SIG-M5 (cell line): ENCODE results near the gene TMEM234.

Experiments used
- DNase-seq: peaks from one replicate; lab custom pipeline; 2025; lab: John Stamatoyannopoulos, UW

TMEM234 gene

DNA sequence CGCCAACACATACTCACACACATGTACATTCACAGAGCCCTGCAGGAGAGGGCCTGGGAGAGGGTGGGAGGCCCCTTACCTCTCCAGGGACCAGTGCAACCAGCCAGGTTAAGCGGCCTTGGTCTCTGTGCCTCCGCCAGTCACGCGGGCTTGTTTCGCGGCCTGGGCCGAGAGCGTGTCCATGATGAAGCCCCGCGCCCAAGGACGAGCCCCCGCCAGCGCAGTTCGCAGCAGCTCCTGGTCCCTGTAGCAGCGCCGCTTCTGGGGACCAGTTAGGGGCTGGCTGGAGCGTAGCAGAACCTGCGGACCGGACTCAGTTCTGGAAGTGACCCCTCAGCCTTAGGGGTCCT, 17.6 kb upstream of the TMEM234 start:
- DNase-seq = no peak

DNA sequence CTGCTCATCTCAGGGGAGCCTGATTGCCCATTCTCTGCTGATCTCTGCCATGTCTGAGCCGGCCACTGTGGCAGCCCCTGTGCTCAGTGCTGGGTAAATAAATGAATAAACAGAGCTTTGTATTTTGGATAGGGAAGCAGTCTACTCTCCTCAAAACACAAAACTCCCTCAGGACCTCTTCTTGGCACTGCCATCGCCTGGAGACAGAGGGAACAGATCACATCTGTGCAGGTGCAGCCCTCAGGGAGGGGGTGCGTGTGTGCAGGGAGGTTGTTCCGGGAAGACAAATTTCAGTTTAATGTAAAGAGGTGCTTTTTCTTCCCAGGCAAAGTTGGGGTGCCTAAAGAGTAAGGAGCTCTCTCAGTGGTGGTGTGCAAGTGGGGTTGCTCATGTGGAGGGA, 17.2 kb upstream of the TMEM234 start:
- DNase-seq = no peak

DNA sequence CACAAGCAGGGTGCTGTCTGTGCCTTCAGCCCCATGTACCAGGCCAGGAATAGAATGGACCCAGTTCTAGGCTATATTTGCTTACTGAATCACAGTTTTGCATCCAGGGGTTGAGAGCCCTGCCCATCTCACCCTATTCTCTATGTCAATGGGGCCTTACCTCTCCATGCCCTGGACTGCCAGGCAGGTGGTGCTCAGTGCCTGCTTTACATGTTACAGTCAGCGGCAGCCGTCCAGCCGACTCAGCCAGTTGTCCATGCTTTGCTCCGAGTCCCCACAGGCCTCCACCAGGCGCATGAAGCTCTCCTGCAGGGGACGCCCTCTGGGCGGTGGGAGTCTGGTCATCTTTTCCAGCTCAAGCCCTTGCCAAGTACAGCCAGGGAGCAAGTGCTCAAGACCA, 12.6 kb upstream of the TMEM234 start:
- no peak for DNase-seq

DNA sequence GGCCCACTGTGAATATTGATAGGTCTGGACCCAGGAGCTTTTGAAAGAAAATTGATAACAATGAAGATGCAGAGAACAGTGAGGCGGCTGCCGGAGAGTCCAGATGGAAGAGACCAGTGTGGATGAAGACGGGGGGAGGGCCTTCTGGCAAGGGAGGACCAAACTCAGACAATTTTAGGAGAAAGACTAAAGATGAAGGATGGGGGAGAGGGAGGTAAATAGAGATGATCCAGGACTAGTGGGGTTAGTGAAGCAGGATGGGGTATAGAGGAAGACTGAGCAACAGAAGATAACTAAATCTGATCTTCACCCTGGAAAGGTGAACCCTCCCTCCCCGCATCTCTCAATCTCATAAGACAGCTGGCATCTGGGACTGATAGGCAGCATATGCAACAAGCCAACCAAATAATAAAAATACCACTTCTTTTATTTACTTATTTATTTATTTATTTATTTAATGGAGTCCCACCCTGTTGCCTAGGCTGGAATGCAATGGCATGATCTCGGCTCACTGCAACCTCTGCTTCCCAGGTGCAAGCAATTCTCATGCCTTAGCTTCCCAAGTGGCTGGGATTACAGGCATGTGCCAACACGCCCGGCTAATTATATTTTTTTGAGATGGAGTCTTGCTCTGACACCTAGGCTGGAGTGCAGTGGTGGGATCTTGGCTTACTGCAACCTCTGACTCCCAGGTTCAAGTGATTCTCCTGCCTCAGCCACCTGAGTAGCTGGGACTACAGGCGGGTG, 10.6 kb upstream of the TMEM234 start:
- DNase-seq = no peak

DNA sequence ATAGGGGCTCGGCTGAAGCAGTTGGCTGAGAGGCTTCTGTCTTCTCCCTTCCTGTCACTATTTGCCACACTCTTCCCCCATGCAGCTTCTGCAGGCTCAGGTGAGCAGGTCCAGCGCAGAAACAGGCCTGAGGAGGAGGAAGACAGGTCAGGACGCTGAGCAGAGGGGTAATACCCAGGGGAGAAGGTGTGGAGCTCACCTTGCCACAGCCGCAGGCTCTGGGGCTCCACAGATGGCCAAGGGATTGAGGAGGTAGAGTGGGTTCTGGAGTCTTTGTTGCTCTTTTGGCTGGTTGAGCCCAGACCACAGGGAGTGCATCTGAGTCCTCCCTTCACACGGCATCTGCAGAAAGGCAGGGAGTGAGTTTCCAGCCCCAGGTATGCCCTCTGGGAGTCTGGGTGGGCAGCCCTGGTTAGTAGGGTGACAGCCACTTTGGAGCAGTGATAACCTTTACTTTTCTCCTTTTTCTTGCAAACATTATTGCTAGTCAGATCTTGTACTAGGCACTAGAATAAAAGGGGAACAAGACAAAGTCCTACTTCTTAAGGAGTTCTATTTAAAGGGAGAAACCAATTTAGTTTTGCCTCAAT, 9.8 kb upstream of the TMEM234 start:
- DNase-seq = no peak

DNA sequence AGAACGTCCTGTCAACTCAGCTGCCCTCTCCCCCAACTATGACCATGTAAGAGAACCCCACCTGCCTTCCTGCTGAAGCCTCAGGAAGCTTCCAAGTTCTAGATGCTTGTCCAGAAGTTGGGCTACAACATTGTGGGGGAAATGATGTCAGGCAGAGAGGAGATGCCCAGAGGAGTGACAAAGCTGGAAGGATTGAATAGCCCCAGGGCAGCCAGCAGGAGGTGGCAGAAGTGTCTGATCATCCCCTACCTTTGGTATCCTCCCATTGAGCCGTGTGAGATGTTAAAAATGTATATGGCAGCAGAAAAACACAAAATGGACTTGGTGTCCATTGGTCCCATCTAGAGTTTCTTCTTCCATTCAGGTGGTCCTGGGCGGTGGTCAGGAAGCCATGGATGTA, 6.6 kb upstream of the TMEM234 start:
- no peak for DNase-seq

DNA sequence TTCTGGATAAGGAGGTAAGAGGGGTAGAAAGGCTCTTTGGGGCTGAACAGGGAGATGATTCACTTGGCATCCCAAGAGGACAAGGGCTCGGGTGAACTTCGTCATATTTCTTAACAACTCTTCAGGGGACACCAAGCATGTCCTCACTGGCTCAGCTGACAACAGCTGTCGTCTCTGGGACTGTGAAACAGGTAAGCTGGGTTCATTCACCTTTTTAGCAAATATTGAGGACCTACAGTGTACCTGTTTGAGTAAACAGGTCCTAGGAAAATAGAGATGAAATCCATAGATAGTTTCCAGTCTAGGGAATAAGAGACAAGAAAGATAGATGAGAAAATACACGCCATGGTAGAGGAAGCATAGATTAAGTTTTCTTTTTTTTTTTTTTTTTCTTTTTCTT, 2.1 kb upstream of the TMEM234 start:
- no peak for DNase-seq

DNA sequence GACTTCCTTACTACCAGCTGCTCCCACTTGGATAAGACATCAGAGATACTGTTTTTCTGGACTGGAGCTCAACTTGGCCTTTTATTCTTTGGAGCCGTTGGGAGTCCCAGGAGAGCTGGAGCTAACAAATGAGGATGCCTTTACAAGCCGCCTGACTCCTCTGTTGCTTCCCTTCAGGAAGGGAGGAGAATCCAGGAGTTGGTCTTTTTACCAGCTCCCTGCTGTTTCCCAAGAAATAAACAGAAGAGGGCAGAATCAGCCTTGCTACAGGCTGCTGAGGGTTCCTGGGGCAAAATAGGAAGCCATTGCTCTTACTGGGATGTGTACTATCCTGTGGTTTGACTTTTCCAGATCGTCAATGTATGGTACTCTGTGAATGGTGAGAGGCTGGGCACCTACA, 1.5 kb upstream of the TMEM234 start:
- no peak for DNase-seq

DNA sequence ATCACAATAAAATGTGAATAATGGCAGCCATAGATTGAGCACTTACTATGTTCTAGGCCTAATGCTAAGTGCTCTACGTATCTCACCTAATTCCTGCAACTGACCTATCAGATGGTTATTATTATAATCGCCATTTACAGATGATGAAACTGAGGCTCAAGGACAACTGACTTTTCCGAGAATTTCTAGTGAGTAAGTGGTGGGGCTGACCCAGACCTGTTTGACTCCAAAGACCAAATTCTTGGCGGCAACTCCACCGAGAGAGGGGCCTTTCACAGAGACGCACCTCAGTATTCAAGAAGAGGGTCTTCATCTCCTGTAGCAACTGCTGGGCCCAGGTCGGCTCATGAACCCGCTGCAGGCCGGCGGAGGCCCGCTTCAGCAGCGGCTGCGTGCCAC, 573 bp downstream of the TMEM234 start:
- no peak for DNase-seq

DNA sequence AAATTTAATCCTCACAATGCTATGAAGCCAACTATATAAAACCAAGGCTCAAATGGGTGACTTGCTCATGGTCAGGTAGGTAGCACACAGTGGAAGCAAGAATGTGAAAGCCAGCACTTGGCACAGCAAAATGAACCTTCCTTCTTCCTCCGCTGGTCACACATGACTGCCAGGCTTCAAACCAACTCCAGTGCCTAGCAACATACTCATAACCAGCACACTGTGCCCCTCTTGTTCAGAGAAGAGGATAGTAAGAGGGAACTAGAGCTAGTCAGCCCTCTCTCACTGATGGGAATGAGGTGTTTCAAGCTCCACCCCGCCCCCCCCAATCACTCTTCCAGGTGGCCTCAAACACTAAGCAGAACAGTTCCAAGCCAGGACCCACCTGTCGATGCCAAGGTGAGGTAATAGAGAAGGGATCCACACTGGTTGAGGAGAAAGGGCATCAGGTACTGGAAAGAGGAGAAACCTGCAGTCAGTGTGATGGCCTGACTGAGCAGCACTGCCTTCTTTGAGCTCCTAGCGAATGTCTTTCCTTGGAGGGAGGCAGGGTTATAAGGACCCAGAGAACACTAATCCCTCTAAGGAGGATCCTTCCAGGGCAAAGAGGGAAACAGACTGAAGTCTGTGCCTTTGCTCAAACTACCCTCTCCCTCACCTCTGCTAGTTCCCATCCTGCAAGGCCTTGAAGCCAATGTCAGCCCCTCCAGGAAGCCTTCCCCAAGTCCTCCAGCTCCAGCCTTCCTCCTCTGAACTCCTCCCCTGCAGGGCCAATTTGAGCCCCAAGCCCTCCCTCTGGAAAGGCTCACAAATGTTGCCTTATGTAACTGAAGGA, 1.2 kb downstream of the TMEM234 start:
- no peak for DNase-seq

DNA sequence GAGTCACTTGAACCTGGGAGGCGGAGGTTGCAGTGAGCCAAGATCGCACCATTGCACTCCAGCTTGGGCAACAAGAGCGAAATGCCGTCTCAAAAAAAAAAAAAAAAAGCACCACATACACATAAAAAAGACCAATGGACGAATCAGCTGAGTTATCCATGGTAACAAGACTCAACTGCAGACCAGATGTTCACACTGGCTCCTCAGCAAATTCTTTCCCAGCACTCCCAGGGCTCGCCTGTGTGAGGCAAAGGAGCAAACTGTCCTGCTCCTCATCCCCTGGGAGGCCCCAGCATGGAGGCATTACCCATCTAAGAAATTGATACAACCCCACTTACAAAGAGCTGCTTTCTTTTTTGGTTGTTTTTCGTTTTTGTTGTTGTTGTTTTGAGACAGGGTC, 3.1 kb downstream of the TMEM234 start:
- DNase-seq = no peak

DNA sequence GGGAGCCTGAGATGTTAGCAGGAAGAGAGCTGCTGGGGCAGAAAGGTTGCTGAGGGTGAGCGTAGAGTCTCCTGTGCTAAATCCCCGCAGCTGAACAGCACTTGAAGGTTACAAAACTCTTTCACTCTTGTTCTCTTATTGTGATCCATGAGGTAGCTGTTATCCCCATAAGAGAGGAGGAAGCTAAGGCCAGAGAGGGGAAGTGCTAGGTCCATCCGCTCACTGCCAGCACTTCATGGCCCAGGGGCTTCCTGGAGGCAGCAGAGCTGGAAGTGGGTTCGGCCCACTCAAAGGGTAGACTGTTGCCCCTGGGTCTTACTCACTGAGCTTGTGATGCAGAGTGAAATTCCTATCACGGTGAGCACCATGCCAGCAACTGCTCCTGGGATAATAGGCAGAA, 5.6 kb downstream of the TMEM234 start:
- no peak for DNase-seq

DNA sequence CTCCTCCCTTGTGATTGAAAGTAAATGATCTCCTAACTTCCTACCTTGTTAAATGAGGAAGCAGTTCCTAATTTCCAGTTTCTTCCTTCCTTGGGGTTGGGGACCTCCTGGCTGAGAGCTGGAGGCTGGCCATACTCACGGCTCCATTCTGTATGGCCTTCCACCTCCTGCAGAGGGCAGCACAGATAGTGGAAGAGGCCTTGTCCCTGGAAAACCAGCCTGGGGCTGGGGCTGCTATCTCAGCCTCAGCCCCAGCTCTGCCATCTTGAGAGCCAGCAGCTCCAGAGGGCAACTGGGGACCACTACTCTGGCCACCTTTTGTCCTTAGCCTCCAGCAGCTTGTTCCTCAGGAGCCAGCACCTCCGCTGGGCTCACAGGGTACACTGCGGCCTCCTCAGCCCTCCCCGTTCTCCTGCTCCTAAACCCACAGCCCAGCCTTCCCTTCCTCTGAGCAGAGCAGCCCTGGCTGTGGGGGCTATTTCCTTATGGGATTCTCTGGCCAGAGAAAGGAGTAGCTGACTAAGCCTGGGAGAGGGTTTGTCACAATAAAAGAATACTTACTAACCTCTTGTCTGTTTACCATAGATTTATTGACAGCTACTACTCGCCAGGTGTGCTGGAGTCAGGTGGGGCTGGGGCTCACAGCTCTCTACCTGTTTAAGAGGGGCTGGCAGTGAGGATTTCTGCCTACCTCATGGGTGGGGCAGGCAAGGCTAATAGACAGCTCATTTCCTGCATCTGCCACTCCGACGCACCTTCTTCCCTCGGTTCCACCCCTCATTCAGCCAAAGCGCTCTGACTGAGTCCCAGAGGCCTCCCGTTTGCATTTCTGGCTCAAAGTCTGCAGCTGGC, 6.3 kb downstream of the TMEM234 start:
- DNase-seq = no peak

DNA sequence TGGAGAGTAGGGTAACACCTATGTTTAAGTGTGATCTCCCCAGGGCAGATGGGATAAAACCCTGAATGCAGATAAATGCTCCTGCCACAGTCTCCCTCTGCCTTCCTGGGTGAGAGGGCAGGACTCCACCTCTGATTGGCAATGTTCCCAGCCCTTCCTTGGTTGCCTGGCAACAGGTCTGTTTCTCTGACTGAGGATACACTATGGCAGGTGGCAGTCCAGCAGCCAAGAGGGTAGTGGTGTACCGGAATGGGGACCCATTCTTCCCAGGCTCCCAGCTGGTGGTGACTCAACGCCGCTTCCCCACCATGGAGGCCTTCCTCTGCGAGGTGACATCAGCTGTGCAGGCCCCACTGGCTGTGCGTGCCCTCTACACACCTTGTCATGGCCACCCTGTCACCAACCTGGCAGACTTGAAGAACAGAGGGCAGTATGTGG, 13.2 kb downstream of the TMEM234 start, which contains the start of gene DCDC2B:
Gene DCDC2B (plus strand): TSS at position 199 of the 438 bp plus-strand sequence. CDS start 5 bp downstream, at position 204.
- DNase-seq = no peak

DNA sequence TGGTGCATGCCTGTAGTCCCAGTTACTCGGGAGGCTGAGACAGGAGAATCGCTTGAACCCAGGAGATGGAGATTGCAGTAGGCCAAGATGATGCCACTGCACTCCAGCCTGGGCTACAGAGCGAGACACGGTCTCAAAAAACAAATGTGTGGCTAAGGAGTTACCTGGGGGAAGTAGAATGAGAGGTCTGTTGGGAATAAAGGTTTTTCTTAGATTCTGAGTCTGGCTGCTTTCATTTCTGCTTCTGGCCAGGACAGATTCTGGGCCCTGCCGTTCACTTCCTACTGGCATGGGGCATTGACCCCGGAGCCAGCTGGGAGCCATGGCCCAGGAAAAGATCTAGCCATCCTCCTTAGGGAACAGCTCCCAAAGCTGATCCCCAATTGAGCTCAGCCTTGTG, 13.7 kb downstream of the TMEM234 start:
- DNase-seq = no peak

DNA sequence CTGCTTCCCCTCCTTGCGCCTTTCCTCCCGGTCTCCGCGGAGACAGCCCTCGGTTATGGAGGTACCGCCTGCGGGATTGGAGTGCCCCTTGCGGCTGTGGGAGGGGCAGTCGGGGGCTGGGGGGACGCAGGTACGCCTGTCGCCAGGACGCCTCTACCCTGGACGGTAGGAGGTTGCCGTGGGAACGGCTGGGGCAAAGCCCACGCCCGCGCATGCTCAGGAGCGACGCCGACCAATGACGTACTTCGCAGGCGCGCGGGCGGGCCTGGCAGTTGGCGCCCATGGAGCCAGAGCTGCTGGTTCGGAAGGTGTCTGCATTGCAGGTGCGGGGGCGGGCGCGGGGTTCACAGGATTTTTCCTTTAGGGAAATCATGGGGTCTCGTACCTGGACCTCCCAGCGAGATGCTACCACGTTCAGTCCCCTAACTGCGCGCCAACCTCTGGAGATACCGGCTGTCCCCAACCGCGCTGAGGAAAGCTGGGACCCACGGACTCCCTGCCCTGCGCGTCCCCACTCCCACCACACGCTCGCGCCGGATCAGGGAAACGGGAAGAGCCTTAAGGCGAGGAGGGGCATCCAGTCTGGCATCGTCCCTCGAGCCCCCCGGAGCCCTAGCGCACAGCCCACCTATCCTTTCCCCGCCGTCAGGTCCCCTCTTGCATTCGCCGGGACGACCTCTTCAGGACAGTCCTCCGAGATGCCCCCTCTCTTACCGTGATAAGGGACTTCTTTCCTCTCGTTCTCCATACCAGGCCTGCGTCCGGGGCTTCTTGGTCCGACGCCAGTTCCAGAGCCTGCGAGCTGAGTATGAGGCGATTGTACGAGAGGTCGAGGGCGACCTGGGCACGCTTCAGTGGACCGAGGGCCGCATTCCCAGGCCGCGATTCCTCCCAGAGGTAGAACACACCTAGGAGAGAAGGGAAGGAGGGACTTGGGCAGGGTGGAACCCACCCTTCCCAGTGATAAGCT, 16.5 kb downstream of the TMEM234 start, which contains the start of gene IQCC:
Gene IQCC (plus strand): TSS at position 271 of the 970 bp plus-strand sequence. CDS start 11 bp downstream, at position 282.
- DNase-seq = no peak

DNA sequence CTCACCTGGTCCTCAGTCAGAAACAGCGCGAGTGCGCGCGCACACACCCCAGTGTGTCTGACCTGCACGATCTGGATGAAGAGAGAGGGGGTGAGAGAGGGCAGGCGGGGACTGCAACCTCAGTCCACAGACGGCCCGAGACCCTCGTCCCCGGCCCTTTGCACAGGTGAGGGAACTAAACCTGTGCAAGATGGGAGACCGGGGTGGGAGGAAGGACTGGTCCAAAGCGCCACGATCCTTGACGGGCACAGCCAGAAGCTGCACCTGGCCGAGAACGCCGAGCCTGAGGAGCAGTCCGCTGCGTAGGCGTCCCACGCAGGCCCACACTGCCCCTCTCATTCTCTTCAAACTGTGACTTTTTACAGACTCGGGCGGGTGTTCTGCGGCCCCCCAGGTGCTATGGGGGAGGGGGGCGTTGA, 17.2 kb downstream of the TMEM234 start:
- DNase-seq = no peak

DNA sequence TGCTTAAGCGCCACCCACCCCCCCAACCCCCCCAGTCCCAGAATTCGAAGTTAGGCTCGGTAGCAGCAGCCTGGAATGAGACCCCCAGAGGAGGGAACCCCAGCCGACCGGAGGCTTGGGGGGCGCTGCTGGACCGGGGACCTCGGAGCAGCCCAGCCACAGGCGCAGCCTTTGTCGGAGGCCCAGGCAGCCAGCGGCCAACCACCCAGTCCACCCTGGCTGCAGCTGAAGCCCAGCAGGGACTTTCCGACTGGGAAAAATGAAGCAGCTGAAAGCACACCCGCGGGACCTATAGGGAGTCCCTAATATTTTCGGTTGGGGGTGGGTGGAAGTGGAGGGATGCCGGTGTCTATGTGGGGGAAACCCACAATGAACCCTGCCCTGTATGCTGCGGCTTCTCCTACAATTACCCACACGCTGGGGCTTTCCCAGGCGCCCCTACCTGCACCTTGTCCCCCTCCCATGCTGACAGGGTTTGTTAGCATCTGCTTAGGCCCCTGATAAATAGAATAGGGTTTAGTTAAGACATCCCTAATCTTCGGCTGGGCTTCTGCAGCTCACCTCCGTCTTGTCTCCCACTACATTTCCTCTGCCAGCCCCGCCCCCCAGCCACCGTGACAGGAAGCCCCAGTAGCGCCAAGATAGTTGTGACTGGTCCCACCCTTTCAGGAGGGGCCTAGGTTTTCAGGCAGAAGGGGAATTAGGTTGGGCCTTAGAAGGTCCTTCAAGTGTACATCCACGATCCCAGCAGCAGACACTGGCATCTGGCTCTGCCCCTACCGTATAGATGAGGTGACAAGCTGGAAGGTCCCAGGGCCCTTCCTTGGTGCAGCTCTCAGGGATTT, 20.9 kb downstream of the TMEM234 start:
- DNase-seq = no peak

DNA sequence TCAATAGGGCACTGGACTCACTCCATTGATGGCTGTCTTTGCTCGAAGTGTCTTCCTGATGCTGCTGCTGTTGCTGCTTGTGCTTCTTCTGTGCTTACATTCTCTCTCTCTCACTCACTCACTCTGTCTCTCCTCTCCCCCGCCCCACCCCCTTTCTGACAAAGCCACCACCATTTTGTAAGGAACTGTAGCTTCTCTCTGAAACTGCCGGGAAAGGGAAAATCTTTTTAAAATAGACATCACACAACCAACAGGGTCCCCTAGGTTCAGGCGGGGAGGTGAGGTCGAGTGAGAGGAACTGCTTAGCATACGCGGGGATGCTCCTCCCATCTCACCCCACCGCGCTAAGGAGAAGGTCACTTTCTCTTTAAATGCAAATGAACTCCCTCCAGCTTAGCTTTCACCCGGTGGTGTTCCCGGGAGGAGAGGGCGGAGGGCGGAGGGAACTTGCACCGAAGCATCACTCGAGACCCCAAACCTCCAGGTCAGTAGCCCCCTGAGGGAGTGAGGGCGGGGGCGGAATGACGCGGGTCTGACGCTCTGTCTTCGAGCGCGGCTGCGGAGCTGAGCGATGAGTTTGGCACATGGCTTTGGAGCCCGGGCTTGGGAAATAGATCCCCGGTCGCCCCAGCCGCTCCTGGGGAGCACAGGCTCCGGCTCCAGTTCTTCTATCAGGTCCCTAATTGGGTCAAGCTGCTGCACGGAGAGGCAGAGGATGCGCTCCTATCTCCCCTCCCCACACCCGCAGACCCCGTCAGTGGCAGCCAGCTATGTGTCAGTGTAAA, 21.7 kb downstream of the TMEM234 start, which contains the start of gene CCDC28B:
Gene CCDC28B (plus strand): TSS at position 370 of the 785 bp plus-strand sequence. CDS start 1,341 bp downstream, outside the sequence.
- DNase-seq = no peak
